ENCODE measurements around the gene CCR4.
"Not testable (repeated sequence)": the region's sequence is repeated elsewhere in the genome, so short reads cannot be mapped to it uniquely, and the experiment has no call there.

The CCR4 gene

DNA sequence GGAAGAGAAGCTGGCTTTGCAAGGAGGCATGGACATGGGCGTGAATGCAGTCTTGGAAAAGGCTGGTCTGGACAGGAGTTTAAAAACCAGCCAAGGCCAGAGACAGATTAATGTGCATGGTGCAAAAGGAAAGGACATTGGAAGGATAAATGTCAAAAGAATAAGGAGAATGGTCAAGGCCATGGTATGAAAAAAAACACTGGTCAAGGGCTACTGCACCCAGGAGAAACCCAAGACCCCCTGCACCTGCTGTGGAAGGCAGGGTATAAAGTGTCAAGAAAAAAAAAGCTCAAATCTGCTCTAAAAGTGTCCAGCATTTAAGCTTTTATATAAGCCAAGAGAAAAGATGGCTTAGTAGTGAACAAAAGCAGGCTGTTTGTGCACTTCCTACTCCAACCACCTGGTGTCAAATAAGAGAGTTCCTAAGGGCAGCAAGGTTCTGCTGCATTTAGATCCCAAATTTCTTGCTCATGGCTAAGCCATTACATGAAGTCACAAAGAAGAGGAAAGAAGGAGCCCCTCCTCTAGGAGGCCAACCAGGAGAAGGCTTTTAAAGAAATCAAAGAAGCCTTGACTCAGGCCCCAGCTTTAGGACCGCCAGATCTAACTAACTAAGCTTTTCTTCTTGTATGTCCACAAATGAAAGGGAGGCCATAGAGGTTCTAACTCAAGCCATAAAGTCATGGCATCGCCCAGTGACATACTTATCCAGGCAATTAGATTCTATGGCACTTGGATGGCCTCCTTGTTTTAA lies 16.9 kb downstream of the CCR4 start:
- no peak overlapping the region for H3K27ac ChIP-seq (ENCODE audit: low read length)
- peaks cover 0 to 12% of the 10 kb centered on the region in 2 donors for H3K4me1 ChIP-seq (ENCODE audit: control insufficient read depth in 1 of 2, insufficient read depth in 2 of 2, low read length in 2 of 2)
- no peaks in the 10 kb centered on the region for H3K27me3 ChIP-seq (ENCODE audit: low read depth, low read length)
- H3K9me3 ChIP-seq (ENCODE audit: control insufficient read depth in 1 of 2, low read length in 2 of 2) = peaks cover 0 to 4% of the 10 kb centered on the region in 2 donors
- no peak overlapping the region for H3K4me3 ChIP-seq (ENCODE audit: low read depth in 1 of 2, low read length in 2 of 2)
- H3K36me3 ChIP-seq (ENCODE audit: control insufficient read depth in 1 of 2, insufficient read depth in 2 of 2, low read length in 2 of 2) = no peaks in the 10 kb centered on the region

DNA sequence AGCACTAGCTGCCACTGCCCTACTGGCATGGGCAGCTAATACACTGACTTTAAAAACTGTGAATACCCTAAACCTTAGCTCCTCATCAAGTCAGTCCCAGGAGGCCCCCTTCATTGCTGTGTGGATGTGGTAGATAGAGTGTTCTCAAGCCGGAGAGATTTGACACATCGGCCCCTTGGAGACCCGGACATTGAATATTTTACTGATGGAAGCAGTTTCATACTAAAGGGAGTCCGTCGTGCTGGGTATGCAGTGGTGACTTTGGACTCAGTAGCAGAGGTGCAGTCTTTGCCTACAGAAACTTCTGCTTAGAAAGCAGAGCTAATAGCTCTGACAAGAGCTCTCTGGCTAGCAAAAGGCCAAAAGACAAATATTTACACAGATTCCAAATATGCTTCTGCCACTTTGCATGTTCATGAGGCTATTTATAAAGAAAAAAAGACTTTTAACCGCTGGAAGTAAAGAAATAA lies 17.5 kb downstream of the CCR4 start:
- peaks cover 0 to 12% of the 10 kb centered on the region in 2 donors for H3K4me1 ChIP-seq (ENCODE audit: control insufficient read depth in 1 of 2, insufficient read depth in 2 of 2, low read length in 2 of 2)
- no peak overlapping the region for H3K4me3 ChIP-seq (ENCODE audit: low read depth in 1 of 2, low read length in 2 of 2)
- H3K36me3 ChIP-seq (ENCODE audit: control insufficient read depth in 1 of 2, insufficient read depth in 2 of 2, low read length in 2 of 2) = no peaks in the 10 kb centered on the region
- H3K27ac ChIP-seq (ENCODE audit: low read length) = no peak overlapping the region
- H3K27me3 ChIP-seq (ENCODE audit: low read depth, low read length) = no peaks in the 10 kb centered on the region
- peaks cover 0 to 4% of the 10 kb centered on the region in 2 donors for H3K9me3 ChIP-seq (ENCODE audit: control insufficient read depth in 1 of 2, low read length in 2 of 2)

DNA sequence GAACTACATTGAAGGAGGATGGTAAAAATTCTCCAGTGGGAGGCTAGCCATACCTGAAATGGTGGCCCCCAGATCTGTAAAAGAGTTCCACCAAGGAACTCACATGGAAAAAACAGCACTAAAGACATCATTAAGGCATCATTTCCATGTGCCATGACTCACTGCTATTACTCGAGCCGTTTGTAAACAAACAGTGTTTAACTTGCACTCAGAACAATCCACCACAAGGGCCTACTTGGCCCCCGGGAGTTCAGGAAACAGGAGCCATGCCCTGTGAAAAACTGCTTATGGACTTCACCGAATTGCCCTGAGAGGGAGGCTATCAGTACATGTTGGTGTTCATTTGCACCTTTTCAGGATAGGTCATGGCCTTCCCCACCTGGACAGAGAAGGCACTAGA lies 18.2 kb downstream of the CCR4 start:
- Histone ChIP-seq H3K4me3 (ENCODE audit: low read depth in 1 of 2, low read length in 2 of 2) (no peak overlapping the region), H3K36me3 (ENCODE audit: control insufficient read depth in 1 of 2, insufficient read depth in 2 of 2, low read length in 2 of 2) (no peaks in the 10 kb centered on the region), H3K9me3 (ENCODE audit: control insufficient read depth in 1 of 2, low read length in 2 of 2) (peaks cover 0 to 4% of the 10 kb centered on the region in 2 donors)

DNA sequence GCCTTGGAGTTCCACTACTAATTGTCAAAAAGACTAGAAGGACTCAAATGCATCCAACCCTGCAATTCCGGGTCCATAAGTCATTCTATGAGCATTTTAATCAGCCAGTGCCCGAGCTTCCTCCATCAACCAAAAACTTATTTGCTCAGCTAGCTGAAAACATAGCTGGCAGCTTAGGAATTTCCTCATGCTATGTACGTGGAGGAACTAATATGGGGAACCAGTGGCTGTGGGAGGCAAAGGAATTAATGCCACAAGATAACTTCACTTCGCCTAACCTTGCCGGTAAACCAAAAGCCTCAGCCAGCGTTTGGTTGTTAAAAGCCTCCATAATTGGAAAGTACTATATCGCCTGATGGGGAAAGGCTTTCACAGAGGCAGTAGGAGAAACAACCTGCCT lies 19.8 kb downstream of the CCR4 start:
- not testable (repeated sequence) for H3K36me3 ChIP-seq (ENCODE audit: control insufficient read depth in 1 of 2, insufficient read depth in 2 of 2, low read length in 2 of 2); H3K27ac ChIP-seq (ENCODE audit: low read length); H3K9me3 ChIP-seq (ENCODE audit: control insufficient read depth in 1 of 2, low read length in 2 of 2); H3K27me3 ChIP-seq (ENCODE audit: low read depth, low read length); H3K4me3 ChIP-seq (ENCODE audit: low read depth in 1 of 2, low read length in 2 of 2)
- peaks cover 0 to 12% of the 10 kb centered on the region in 2 donors for H3K4me1 ChIP-seq (ENCODE audit: control insufficient read depth in 1 of 2, insufficient read depth in 2 of 2, low read length in 2 of 2)

More for the DNA sequence above, 18.2 kb downstream of the CCR4 start:
- H3K27me3 ChIP-seq (ENCODE audit: low read depth, low read length) = no peaks in the 10 kb centered on the region
- no peak overlapping the region for H3K27ac ChIP-seq (ENCODE audit: low read length)
- H3K4me1 ChIP-seq (ENCODE audit: control insufficient read depth in 1 of 2, insufficient read depth in 2 of 2, low read length in 2 of 2) = peaks cover 0 to 12% of the 10 kb centered on the region in 2 donors

DNA sequence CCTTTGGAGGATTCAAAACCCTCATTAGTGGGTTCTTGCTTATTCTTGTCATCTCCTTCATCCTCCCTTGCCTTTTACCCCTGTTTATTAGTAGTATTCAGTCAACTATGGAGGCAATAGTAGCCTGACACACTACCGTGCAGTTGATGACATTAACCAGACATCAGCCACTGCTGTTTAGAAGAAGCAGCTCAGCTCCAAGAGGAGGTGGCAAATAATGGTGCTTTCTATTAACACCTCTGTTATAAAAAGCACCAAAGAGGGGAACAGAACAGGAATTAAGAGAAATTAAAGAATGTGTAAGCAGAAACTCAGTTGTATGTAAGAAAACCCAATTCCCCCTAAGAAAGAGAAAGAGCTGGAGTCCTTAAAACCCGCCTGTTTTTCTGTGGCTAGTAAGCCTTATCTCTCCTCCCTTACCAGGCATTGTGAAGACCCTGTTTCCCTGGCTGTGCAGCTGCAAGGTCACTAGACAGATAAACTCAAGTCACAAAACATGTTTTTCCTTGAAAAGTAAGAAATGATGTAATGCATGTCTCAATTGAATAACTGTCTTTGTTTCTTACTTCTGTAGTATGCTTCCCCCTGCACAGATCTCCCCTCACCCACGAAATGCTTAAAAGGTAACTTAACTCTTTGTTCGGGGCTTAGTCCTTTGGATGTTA lies 21.2 kb downstream of the CCR4 start:
- Histone ChIP-seq H3K27me3 (ENCODE audit: low read depth, low read length) (no peaks in the 10 kb centered on the region), H3K9me3 (ENCODE audit: control insufficient read depth in 1 of 2, low read length in 2 of 2) (no peaks in the 10 kb centered on the region), H3K4me3 (ENCODE audit: low read depth in 1 of 2, low read length in 2 of 2) (no peak overlapping the region), H3K27ac (ENCODE audit: low read length) (no peak overlapping the region), H3K4me1 (ENCODE audit: control insufficient read depth in 1 of 2, insufficient read depth in 2 of 2, low read length in 2 of 2) (peaks cover 0 to 12% of the 10 kb centered on the region in 2 donors), H3K36me3 (ENCODE audit: control insufficient read depth in 1 of 2, insufficient read depth in 2 of 2, low read length in 2 of 2) (no peaks in the 10 kb centered on the region)

DNA sequence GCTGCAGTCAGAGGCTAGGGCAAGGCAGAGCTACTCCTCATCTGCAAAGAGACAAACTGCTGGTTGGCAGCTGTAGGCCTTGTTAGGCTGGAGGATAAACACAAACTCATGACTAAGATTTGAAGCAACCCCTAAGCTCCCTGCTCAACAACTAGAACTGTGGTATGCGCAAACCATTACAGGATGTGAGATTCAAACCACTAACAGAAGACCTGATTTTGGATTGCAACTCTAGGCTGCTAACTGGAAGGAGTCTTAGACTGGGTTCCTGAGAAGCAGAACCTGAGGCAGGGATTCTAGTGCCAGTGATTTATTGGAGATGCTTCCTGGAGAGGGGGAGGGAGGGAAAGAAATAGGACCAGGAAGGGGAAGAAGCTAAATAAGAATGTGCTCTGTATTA lies 22.5 kb downstream of the CCR4 start:
- H3K4me3 ChIP-seq (ENCODE audit: low read depth in 1 of 2, low read length in 2 of 2) = no peak overlapping the region
- no peaks in the 10 kb centered on the region for H3K9me3 ChIP-seq (ENCODE audit: control insufficient read depth in 1 of 2, low read length in 2 of 2)
- H3K27me3 ChIP-seq (ENCODE audit: low read depth, low read length) = no peaks in the 10 kb centered on the region
- H3K27ac ChIP-seq (ENCODE audit: low read length) = no peak overlapping the region
- H3K36me3 ChIP-seq (ENCODE audit: control insufficient read depth in 1 of 2, insufficient read depth in 2 of 2, low read length in 2 of 2) = no peaks in the 10 kb centered on the region
- H3K4me1 ChIP-seq (ENCODE audit: control insufficient read depth in 1 of 2, insufficient read depth in 2 of 2, low read length in 2 of 2) = peaks cover 0 to under 1% of the 10 kb centered on the region in 2 donors

DNA sequence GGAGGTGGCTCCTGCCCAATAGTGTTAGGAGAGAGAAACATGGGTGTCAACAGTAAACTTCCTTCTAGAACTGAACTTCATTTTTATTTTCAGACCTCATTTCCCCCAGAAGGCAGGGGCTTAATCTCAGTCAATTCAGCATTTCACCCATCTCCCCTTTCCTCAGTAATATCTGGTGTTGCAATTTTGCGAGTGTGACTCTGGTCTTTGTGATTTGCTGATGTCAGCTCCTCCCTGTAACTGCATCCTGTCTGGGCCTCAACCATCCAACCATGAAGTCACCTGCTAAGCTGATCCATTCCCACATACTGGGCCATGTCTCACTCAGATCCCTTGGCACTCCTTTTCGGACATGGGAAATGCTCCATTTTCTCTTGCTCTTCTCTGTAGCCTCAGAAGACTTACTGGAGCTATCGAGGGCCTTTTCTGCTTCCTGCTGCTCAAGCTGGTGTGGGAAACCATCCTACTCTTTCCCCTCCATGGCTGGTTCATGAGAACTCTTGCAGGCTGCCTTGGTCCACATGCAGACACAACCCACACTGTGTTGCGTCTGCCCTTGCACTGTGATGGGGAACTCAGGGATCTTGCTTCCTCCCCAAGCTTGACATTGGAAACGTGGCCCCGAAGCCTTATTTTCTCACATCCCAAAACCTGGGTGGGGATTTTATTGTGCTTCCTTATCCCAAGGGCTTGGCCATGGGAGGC lies 24.6 kb downstream of the CCR4 start:
- H3K27me3 ChIP-seq (ENCODE audit: low read depth, low read length) = no peaks in the 10 kb centered on the region
- H3K9me3 ChIP-seq (ENCODE audit: control insufficient read depth in 1 of 2, low read length in 2 of 2) = no peaks in the 10 kb centered on the region
- no peaks in the 10 kb centered on the region for H3K36me3 ChIP-seq (ENCODE audit: control insufficient read depth in 1 of 2, insufficient read depth in 2 of 2, low read length in 2 of 2)
- no peaks in the 10 kb centered on the region for H3K4me1 ChIP-seq (ENCODE audit: control insufficient read depth in 1 of 2, insufficient read depth in 2 of 2, low read length in 2 of 2)
- H3K4me3 ChIP-seq (ENCODE audit: low read depth in 1 of 2, low read length in 2 of 2) = no peak overlapping the region
- no peak overlapping the region for H3K27ac ChIP-seq (ENCODE audit: low read length)

DNA sequence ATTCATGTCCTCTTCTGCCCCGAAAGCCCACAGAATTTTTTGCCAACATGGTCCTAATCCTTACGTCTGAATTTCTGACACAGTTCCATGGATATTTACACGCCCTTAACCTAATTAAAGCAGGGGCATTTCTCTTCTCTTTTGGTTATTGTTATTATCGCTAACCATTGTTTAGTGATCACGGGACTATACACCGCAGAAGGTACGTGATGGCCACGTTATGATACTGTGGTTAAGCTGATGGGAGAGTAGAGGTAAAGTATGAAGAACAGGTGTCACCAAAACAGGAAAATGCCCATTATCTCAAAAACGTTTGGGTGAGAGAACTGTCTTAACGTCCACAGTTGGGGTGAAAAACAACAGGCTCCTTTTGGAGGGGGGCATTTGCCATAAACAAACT lies 26.4 kb downstream of the CCR4 start:
- no peak overlapping the region for H3K27ac ChIP-seq (ENCODE audit: low read length)
- H3K4me1 ChIP-seq (ENCODE audit: control insufficient read depth in 1 of 2, insufficient read depth in 2 of 2, low read length in 2 of 2) = no peaks in the 10 kb centered on the region
- H3K27me3 ChIP-seq (ENCODE audit: low read depth, low read length) = no peaks in the 10 kb centered on the region
- H3K4me3 ChIP-seq (ENCODE audit: low read depth in 1 of 2, low read length in 2 of 2) = no peak overlapping the region
- no peaks in the 10 kb centered on the region for H3K9me3 ChIP-seq (ENCODE audit: control insufficient read depth in 1 of 2, low read length in 2 of 2)
- H3K36me3 ChIP-seq (ENCODE audit: control insufficient read depth in 1 of 2, insufficient read depth in 2 of 2, low read length in 2 of 2) = no peaks in the 10 kb centered on the region

DNA sequence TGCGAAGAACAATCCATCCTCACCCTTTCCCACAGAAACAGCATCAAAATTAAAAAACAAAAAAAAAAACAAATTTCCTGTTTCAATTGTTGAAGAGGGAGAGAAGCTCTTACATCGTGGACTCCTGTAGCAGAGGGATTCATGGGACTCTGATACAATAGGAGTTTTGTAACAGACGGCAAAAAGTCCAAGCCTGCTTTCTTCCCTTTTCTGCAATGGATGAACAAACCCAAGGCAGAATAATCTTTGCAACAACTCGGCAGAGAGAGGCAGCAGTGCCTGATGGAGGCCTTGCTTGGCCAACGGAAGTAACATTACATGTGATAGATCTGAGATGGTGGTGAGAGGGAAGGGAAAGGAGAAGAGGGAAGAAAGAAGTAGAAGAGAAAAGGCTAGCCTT lies 26.9 kb downstream of the CCR4 start:
- no peaks in the 10 kb centered on the region for H3K27me3 ChIP-seq (ENCODE audit: low read depth, low read length)
- H3K36me3 ChIP-seq (ENCODE audit: control insufficient read depth in 1 of 2, insufficient read depth in 2 of 2, low read length in 2 of 2) = no peaks in the 10 kb centered on the region
- H3K4me1 ChIP-seq (ENCODE audit: control insufficient read depth in 1 of 2, insufficient read depth in 2 of 2, low read length in 2 of 2) = no peaks in the 10 kb centered on the region
- H3K4me3 ChIP-seq (ENCODE audit: low read depth in 1 of 2, low read length in 2 of 2) = no peak overlapping the region
- H3K9me3 ChIP-seq (ENCODE audit: control insufficient read depth in 1 of 2, low read length in 2 of 2) = no peaks in the 10 kb centered on the region
- no peak overlapping the region for H3K27ac ChIP-seq (ENCODE audit: low read length)

DNA sequence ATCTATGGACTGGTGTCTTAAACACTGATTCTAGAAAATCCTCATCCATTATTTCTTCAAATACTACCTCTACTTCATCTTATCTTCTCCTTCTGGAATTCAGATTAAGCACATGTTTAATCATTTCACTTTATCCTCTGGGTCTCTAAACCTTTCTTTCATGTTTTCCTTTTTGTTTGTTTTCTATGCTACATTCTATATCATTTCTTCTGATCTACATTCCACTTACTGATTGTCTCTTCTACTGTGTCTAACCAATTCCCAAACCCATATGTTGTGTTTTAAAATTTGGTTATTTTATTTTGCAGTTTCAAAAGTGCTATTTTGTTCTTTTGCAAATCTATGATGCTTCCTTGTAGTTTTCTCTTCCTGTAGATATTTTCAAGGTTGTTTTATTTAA lies 31.7 kb downstream of the CCR4 start:
- Histone ChIP-seq H3K36me3 (ENCODE audit: control insufficient read depth in 1 of 2, insufficient read depth in 2 of 2, low read length in 2 of 2) (no peaks in the 10 kb centered on the region), H3K4me1 (ENCODE audit: control insufficient read depth in 1 of 2, insufficient read depth in 2 of 2, low read length in 2 of 2) (no peaks in the 10 kb centered on the region), H3K27ac (ENCODE audit: low read length) (no peak overlapping the region), H3K4me3 (ENCODE audit: low read depth in 1 of 2, low read length in 2 of 2) (no peak overlapping the region), H3K27me3 (ENCODE audit: low read depth, low read length) (no peaks in the 10 kb centered on the region), H3K9me3 (ENCODE audit: control insufficient read depth in 1 of 2, low read length in 2 of 2) (no peaks in the 10 kb centered on the region)

DNA sequence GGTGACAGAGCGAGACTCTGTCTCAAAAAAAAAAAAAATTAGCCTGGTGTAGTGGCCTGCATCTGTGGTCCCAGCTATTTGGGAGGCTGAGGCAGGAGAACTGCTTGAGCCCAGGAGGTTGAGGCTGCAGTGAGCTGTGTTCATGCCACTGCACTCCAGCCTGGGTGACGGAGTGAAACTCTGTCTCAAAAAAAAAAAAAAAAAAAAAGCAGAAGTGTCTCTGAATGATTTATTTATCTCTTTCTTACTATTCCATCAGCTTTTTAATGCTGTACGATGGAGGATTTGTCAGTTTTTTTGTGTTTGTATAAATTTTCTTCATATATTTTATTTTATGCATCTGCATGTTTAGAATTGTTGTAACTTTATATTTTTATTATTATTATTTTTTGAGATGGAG lies 33.5 kb downstream of the CCR4 start:
- H3K36me3 ChIP-seq (ENCODE audit: control insufficient read depth in 1 of 2, insufficient read depth in 2 of 2, low read length in 2 of 2); H3K9me3 ChIP-seq (ENCODE audit: control insufficient read depth in 1 of 2, low read length in 2 of 2); H3K27me3 ChIP-seq (ENCODE audit: low read depth, low read length); H3K4me1 ChIP-seq (ENCODE audit: control insufficient read depth in 1 of 2, insufficient read depth in 2 of 2, low read length in 2 of 2); H3K27ac ChIP-seq (ENCODE audit: low read length); H3K4me3 ChIP-seq (ENCODE audit: low read depth in 1 of 2, low read length in 2 of 2): not testable (repeated sequence)

All from muscle layer of duodenum (tissue), 2 donors.